Heart right ventricle (tissue), 16 donors: Measurements from ENCODE around the gene ST3GAL2. TPM values are rescaled to one million over a fixed set of nuclear protein-coding genes. Genes with fewer than 3 reads are reported as not detected.

Experiments used
- ATAC-seq, 8 donors: fragments of 200-7000 bp; cut with Tn5 transposase; one replicate each; pipeline ENCODE4 v1.9.1; 2020; ENCODE audit warnings: mild to moderate bottlenecking in 8 of 8, moderate library complexity in 8 of 8, moderate number of reproducible peaks in 1 of 8
- DNase-seq, 2 donors: peaks; one replicate each; pipeline ENCODE4 v3.0.0-alpha.2; 2020
- H3K27ac ChIP-seq, 10 donors: fragments of 200-600 bp; sonication (generic) in 2 of 10; one replicate each; pipeline versions ENCODE4 v1.5.0 to v1.8.0; 2020 to 2022; ENCODE audit warnings: mild to moderate bottlenecking in 3 of 10
- H3K27me3 ChIP-seq, 7 donors: fragments of 200-600 bp; one replicate each; pipeline ENCODE4 v1.8.0; 2021 to 2022; ENCODE audit warnings: mild to moderate bottlenecking in 2 of 7
- H3K36me3 ChIP-seq, 9 donors: fragments of 200-600 bp; sonication (generic) in 1 of 9; one replicate each; pipeline versions ENCODE4 v1.5.0 to v1.8.0; 2020 to 2022; ENCODE audit warnings: mild to moderate bottlenecking in 2 of 9
- H3K4me1 ChIP-seq, 9 donors: fragments of 200-600 bp; sonication (generic) in 1 of 9; one replicate each; pipeline versions ENCODE4 v1.5.0 to v1.8.0; 2020 to 2022; ENCODE audit warnings: mild to moderate bottlenecking in 4 of 9
- H3K4me3 ChIP-seq, 10 donors: fragments of 200-600 bp; sonication (generic) in 2 of 10; one replicate each; pipeline versions ENCODE4 v1.5.0 to v1.8.0; 2020 to 2022; ENCODE audit warnings: mild to moderate bottlenecking in 7 of 10, moderate library complexity in 2 of 10
- H3K9me3 ChIP-seq, 11 donors: fragments of 200-600 bp in 10 of 11; sonication (generic) in 2 of 11; one replicate each; pipeline versions ENCODE4 v1.5.0 to v1.8.0; 2013 to 2022; ENCODE audit warnings: mild to moderate bottlenecking in 2 of 11, control low read depth in 1 of 11, moderate library complexity in 1 of 11
- WGBS, 2 donors: extraction: QIAGEN DNeasy Blood & Tissue Kit; methylation state at CpG; one replicate each; pipeline ENCODE4 v1.1.7; 2013; ENCODE audit warnings: inconsistent platforms in 1 of 2; 5-methylcytosine and 5-hydroxymethylcytosine counted together
- intact Hi-C, 10 donors: fragments of 100-400 bp; cut with DNase I; formaldehyde crosslinking; loops; one replicate each; pipeline versions ENCODE4 v1.11.1 to v1.14.2; 2022
- polyA plus RNA-seq, 2 donors: library from polyadenylated mRNA; stranded (reverse); fragments of 200-250 nt; gene quantifications; one replicate each; pipeline ENCODE4 v1.2.3, GENCODE V29; 2013
- total RNA-seq, 10 donors: library from RNA; stranded (reverse); fragmentation: NEBNext Ultra II Directional in 3 of 10; extraction: Animal tissue kit (Norgen Biotek cat#: 25700) in 3 of 10; gene quantifications; one replicate each; pipeline versions ENCODE4 v1.2.1 to v1.2.4, GENCODE V29; 2021 to 2023
- TF ChIP-seq, protein P1 (sequence below), 9 donors: fragments of 200-600 bp; sonication (generic) in 2 of 9; IDR thresholded peaks; one replicate each; pipeline versions ENCODE4 v1.5.0 to v1.8.0; 2021 to 2022; ENCODE audit warnings: antibody characterized with exemption in 9 of 9, mild to moderate bottlenecking in 5 of 9, moderate library complexity in 1 of 9
- donor health status: Arrhythmogenic right ventricular cardiomyopathy.
- donor health status: ischemic (EF 13 %, LVEDD 7.1; RV severe dilation, severe dysfunction).
- donor health status: healthy with polysubstance abuse.
- donor health status: DM: no; HTN: yes; CAD: no.
- donor health status: DM: no; HTN: no; CAD: no.
- donor health status: ischemic (EF 25% LVEDD 6.9; RV normal size, moderate dysfunction).
- donor health status: ischemic (EF 25% LVEDD 5.7; RV mildly dilated, moderate dysfunction).
- donor health status: healthy.
- donor health status: DM: yes; HTN: yes; CAD: no.
- donor health status: Ischemic cardiomyopathy.
- donor health status: ischemic (EF 35%, LVEDD 5.7; RV mildly dilated, moderate dysfunction).
- donor health status: nonischemic (EF 11% LVEDD 7.7; RV severe dilation, severe dysfunction).
- donor health status: DM: yes; HTN: yes; CAD: no.
- donor health status: PGD.
- donor health status: ischemic (EF 29% LVEDD 5.4; RV normal size, mild dysfunction).
- donor health status: nonischemic (EF 23%, LVEDD 6.1; RV moderate dilation, normal function).

ST3GAL2 gene
- total and polyA plus RNA-seq, 12 donors = 8.0 to 37.1 (median 19.0) TPM

GRCh38 chr16:70380248-70380918, 58.5 kb downstream of the ST3GAL2 start:
- 1 to 4% methylated on average over 29 to 31 of the region's 31 CpGs for WGBS, 2 donors
- TF ChIP-seq, protein P1, sequence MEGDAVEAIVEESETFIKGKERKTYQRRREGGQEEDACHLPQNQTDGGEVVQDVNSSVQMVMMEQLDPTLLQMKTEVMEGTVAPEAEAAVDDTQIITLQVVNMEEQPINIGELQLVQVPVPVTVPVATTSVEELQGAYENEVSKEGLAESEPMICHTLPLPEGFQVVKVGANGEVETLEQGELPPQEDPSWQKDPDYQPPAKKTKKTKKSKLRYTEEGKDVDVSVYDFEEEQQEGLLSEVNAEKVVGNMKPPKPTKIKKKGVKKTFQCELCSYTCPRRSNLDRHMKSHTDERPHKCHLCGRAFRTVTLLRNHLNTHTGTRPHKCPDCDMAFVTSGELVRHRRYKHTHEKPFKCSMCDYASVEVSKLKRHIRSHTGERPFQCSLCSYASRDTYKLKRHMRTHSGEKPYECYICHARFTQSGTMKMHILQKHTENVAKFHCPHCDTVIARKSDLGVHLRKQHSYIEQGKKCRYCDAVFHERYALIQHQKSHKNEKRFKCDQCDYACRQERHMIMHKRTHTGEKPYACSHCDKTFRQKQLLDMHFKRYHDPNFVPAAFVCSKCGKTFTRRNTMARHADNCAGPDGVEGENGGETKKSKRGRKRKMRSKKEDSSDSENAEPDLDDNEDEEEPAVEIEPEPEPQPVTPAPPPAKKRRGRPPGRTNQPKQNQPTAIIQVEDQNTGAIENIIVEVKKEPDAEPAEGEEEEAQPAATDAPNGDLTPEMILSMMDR (IDR thresholded peaks at IDR 0.05) = no peak
- intact Hi-C loops = loop anchor here in 7 of 10 donors (2.0 to 10.0 kb wide), 7 partner anchors 47 to 144 kb away; partner anchors contain the start of genes ST3GAL2 (in 3 of the 7), COG4 (in 2 of the 7), FCSK (in 2 of the 7) and SF3B3 (in 2 of the 7)
- DNase-seq (peak; percentile 23 to 47), ATAC-seq (peak; percentile 8 to 43 (median 26))
- Histone ChIP-seq H3K4me3 (peak overlapping the region; percentile 56 to 85 (median 66)), H3K9me3 (no peaks in the 10 kb centered on the region), H3K36me3 (peaks cover 0 to 58% (median 9%) of the 10 kb centered on the region in 9 donors), H3K27me3 (no peaks in the 10 kb centered on the region), H3K4me1 (peaks cover 0 to 26% (median 18%) of the 10 kb centered on the region in 9 donors), H3K27ac (peak overlapping the region in 9 of 10 donors; percentile 67 to 91 (median 87))

DNA sequence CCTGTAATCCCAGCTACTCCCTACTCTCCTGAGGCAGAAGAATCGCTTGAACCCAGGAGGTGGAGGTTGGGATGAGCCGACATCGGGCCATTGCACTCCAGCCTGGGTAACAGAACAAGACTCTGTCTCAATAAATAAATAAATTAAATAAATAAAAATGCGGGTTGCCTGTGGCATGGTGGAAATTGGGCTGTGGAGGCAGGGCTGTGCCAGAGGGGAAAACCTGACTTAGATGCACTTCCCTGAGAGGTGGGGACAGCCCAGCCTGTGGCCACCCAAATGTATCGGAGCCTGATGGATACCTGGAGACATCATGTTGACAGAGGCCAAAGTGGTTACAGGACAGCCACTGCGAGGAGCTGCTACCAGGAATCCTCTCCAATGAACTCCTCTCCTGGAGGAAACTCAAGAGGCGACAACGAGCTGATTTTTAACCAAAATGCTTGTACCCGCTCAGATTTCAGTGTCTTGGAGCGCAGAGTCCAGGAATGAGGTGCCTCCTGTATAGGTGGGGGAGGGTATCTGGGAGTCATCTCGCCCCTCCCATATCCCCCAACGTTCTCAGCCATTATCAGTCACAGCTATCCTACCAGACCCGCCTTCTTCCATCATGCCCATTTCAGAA, 59.9 kb downstream of the ST3GAL2 start:
- Histone ChIP-seq H3K4me1 (peaks cover 0 to 26% (median 18%) of the 10 kb centered on the region in 9 donors), H3K36me3 (peaks cover 0 to 60% (median 9%) of the 10 kb centered on the region in 9 donors), H3K27ac (no peak overlapping the region), H3K9me3 (no peaks in the 10 kb centered on the region), H3K4me3 (no peak overlapping the region), H3K27me3 (no peaks in the 10 kb centered on the region)
- WGBS, 2 donors = 82 to 85% methylated on average over 13 of the region's 13 CpGs
- ATAC-seq (no peak), DNase-seq (no peak)
- TF ChIP-seq, protein P1 (IDR thresholded peaks at IDR 0.05) = no peak
- intact Hi-C loops = loop anchor here in 5 of 10 donors (5.0 to 10.0 kb wide), 4 partner anchors 68 to 276 kb away; partner anchors contain the start of genes COG4 (in 2 of the 5) and SF3B3 (in 2 of the 5)

DNA sequence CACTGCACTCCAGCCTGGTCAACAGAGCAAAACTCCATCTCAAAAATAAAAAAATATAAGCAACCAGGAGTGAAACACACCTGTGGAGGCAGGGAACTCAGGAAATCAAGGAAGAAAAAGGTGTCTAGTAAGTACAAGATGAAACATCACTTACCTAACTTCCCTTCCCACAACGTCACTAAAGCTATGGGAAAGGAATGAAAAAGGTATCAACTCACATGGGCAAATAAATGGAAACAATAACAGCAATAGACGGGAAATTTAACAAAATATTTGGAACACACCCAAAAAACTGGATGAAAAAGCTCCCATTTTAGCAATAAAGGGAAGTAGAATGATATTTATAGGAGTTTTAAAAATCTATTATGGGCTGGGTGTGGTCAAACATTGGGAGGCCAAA, 61.1 kb downstream of the ST3GAL2 start:
- intact Hi-C loops = loop anchor here in 5 of 10 donors (5.0 to 10.0 kb wide), 4 partner anchors 70 to 277 kb away; partner anchors contain the start of genes COG4 (in 2 of the 5) and SF3B3 (in 2 of the 5)
- WGBS, 2 donors = 68 to 76% methylated on average over 2 of the region's 2 CpGs
- ATAC-seq (no peak), DNase-seq (no peak)
- no peak overlapping the region for H3K4me3 ChIP-seq
- TF ChIP-seq, protein P1 (IDR thresholded peaks at IDR 0.05) = no peak
- H3K27me3 ChIP-seq = no peaks in the 10 kb centered on the region
- peaks cover 0 to 64% (median 17%) of the 10 kb centered on the region in 9 donors for H3K36me3 ChIP-seq
- peaks cover 0 to 26% (median 18%) of the 10 kb centered on the region in 9 donors for H3K4me1 ChIP-seq
- H3K27ac ChIP-seq = no peak overlapping the region
- H3K9me3 ChIP-seq = no peaks in the 10 kb centered on the region
